Measurements from ENCODE around the gene SMCO4. TPM values are rescaled to one million over a fixed set of nuclear protein-coding genes. Genes with fewer than 3 reads are reported as not detected.

The SMCO4 gene
- total RNA-seq, 4 donors from 2014 or later = 6.7 to 71.1 (median 13.5) TPM

DNA sequence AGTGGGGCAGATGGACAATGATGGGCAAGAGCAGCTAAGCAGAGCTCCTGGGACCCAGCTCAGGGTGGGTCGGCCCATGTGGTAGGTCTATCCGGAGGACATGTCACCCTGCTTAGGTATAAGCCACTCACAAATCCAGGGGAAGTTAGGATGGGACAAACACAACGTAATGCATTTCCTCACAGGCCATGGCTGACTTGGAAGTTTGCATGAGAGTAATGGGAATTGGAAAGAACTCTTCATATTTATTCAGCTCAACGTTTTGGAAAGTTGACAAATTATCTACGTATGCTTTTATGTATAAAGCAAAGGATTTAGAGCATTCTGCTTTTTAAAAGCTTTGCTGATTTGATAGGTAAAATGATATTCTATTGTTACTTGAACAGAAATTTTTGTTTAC is 74.9 kb downstream of the SMCO4 start:
- TF ChIP-seq, protein P1, sequence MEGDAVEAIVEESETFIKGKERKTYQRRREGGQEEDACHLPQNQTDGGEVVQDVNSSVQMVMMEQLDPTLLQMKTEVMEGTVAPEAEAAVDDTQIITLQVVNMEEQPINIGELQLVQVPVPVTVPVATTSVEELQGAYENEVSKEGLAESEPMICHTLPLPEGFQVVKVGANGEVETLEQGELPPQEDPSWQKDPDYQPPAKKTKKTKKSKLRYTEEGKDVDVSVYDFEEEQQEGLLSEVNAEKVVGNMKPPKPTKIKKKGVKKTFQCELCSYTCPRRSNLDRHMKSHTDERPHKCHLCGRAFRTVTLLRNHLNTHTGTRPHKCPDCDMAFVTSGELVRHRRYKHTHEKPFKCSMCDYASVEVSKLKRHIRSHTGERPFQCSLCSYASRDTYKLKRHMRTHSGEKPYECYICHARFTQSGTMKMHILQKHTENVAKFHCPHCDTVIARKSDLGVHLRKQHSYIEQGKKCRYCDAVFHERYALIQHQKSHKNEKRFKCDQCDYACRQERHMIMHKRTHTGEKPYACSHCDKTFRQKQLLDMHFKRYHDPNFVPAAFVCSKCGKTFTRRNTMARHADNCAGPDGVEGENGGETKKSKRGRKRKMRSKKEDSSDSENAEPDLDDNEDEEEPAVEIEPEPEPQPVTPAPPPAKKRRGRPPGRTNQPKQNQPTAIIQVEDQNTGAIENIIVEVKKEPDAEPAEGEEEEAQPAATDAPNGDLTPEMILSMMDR (IDR thresholded peaks at IDR 0.05; ENCODE audit: low read depth) = no peak

DNA sequence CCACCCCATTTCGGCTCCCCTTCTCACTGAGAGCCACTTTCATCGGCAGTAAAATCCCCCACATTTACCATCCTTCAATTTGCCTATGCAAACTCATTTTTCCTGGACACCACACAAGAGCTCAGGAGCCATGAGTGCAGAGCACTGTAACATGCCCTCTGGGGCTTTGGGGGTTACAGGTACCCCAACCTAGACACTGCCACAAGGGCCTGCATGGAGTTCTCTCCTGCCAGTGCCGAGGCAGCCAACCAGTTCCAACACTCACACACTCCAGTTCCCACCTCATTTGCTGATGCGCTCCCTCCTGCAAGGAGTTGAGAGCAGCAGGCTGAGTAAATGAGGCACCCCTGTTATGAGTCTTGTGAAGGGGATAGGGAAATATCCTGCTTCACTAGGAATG is 76.1 kb downstream of the SMCO4 start:
- TF ChIP-seq, protein P1 (IDR thresholded peaks at IDR 0.05; ENCODE audit: low read depth) = no peak

DNA sequence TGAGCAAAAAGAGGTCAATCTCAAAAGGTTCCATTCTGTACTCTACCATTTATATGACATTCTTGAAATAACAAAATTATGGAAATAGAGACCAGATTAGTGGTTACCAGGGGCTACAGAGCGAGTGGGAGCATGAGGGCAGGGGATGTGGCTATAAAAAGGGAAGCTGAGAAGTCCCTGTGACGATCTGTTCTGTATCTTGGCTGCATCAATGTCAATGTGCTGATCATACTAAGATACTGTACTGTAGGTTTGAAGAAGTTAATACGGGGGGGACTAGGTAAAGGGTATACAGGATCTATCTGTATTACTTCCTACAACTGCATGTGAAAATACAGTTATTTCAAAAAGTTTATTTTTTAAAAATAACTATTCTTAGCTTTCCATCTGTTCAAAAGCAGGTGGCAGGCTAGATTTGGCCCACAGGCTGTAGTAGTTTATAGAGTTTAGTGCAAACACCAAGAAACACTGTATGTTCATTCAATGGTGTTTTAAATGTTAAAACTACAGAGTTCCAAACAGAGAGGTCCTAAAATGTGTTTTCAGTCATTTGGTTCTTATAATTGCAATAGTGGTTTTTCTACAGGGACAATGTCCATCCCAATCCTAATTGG is 78.2 kb downstream of the SMCO4 start:
- TF ChIP-seq, protein P1 (IDR thresholded peaks at IDR 0.05; ENCODE audit: low read depth) = no peak

DNA sequence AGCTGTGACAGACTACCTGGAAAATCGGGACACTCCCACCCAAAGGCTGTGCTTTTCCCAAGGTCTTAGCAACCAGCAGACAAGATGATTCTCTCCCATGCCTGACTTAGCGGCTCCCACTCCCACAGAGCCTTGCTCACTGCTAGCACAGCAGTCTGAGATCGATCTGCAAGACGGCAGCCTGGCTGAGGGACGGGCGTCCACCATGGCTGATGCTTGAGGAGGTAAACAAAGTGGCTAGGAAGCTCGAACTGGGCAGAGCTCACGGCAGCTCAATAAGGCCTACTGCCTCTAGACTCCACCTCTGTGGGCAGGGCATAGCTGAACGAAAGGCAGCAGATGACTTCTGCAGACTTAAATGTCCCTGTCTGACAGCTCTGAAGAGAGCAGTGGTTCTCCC is 84.9 kb downstream of the SMCO4 start:
- TF ChIP-seq, protein P1 (IDR thresholded peaks at IDR 0.05; ENCODE audit: low read depth) = no peak

DNA sequence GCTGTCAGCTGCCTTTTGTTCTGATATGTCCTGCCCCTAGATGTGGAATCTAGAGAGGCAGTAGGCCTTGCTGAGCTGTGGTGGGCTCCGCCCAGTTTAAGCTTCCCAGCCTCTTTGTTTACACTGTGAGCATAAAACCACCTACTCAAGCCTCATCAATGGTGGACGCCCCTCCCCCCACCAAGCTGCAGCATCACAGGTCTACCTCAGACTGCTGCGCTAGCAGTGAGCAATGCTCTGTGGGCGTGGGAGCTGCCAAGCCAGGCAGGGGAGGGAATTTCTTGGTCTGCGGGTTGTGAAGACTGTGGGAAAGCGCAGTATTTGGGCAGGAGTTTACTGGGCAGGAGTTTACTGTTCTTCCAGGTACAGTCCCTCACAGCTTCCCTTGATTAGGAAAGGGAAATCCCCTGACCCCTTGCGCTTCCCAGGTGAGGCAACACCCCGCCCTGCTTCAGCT is 98.5 kb downstream of the SMCO4 start:
- TF ChIP-seq, protein P1 (IDR thresholded peaks at IDR 0.05; ENCODE audit: low read depth) = no peak

DNA sequence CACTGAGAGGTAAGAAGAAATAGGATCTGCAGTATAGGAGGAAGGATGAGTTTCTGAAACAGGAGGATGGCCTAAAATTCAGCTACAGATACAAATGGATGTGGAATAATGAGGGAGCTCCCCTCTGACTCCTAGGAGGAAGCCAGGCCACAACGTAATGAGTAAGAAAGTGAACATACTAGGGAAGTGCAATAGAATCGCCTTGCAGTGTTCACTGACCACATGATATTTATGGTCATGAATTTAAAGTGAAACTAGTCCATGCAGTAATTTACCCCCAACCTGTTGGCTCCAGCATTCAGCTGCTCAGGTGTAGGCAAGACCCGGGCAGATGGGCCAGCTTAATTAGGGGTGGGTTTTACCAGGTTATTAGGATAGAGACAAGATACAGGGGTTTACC is 110.9 kb downstream of the SMCO4 start:
- TF ChIP-seq, protein P1 (IDR thresholded peaks at IDR 0.05; ENCODE audit: low read depth) = no peak

Small RNA genes lying within 50 kb of the gene (small RNA-seq; reads per million reads assigned to genes)
- gene RN7SL223P = not detected

Other genes with a start within 250 kb of the SMCO4 start
- not detected for gene DEUP1, start 212.6 kb downstream of the SMCO4 start, total RNA-seq
- 10 to 100 TPM; 21.7 to 25.1 (median 23.9) TPM for gene CEP295, start 118.3 kb upstream of the SMCO4 start, total RNA-seq
- gene TAF1D, start 198.1 kb upstream of the SMCO4 start, total RNA-seq = 100 to 1,000 TPM in 3 of 4 donors, 10 to 100 TPM in 1; 96.5 to 208 (median 165) TPM
- 10 to 100 TPM; 42.2 to 58.6 (median 50.5) TPM for gene C11orf54, start 198.3 kb upstream of the SMCO4 start, total RNA-seq
- 10 to 100 TPM; 20.4 to 28.9 (median 23.4) TPM for gene MED17, start 240.9 kb upstream of the SMCO4 start, total RNA-seq

All from subcutaneous adipose tissue (tissue), 4 donors.